Caki2 (cell line): ENCODE results near the gene TTC28. TPM values are rescaled to one million over a fixed set of nuclear protein-coding genes. Genes with fewer than 3 reads are reported as not detected.

Experiments used
- DNase-seq: peaks from one replicate; pipeline ENCODE4 v3.0.0-alpha.2; 2015; ENCODE audit warnings: low read depth
- in situ Hi-C: cut with HindIII; loops from 2 replicates; pipeline ENCODE4 v1.10.0; 2016; ENCODE audit warnings: low sequenced_read_pairs, low pct_unique_long_range_greater_than_20kb, mixed read lengths
- total RNA-seq: library from RNA; depleted of rRNA; stranded (reverse); fragments of >200 nt; shearing (Covaris generic); gene quantifications from 2 replicates; pipeline ENCODE4 v1.2.3, GENCODE V29; 2014; ENCODE audit warnings: low replicate concordance

The TTC28 gene
- total RNA-seq, 1 experiment from 2014 or later, result 9.8 TPM

DNA sequence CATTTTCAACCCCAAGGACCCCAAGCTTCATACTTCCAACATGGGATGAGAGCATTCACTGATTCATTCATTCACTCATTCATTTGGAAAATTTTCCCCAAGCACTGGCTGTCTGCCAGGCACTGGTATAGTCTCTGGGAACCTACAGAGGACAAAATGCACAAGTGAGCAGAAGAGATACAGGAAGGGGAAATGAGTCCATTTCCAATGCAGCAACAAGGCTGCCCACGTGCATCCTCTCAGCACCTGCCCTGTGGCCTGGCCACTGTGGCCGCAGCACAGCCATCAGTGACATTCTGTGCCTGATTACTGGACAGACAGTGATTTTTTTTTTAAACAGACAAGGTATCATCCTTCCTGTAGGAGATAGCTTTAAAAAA lies 664.6 kb downstream of the TTC28 start:
- in situ Hi-C loops, result no loop called here
- no peak for DNase-seq

DNA sequence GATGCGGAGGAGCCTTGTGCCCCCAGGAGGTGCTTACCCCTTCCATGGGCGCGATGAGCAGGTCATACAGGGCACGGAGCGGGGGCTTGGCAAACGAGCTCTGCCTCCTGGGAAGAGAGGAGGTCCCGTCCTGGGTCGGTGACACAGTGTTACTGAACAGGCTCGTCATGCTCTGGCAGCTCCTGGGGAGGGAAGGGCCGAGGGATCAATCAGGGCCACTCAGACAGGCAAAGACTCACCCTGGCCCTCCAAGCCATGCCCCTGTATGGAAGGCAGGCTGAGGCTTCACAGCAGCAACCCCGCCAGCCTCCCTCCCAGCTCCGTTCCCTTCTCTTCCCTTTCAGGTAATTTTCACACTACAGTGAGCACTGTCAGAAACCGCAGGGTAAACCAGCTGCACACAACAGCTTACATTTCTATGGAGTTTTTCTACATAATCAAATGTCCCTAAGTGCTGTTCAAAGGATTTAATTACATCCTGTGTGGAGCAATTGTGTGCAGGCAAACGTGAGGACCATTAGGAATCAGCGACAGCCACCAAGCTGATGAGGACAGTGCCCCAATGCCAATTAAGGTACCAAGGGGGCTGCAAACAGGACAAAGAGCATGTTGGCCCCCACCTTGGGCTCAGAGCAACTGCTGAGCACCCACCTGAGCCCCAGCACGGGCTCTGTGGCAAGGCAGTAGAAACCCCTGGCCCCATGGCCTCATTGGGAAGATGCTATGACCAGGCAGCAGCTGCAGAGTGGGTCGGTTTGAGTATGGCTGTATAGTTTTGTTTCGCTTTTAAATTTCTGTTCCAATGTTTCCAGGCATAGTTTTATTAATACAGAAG lies 665.2 kb downstream of the TTC28 start:
- in situ Hi-C loops, result no loop called here
- no peak for DNase-seq

DNA sequence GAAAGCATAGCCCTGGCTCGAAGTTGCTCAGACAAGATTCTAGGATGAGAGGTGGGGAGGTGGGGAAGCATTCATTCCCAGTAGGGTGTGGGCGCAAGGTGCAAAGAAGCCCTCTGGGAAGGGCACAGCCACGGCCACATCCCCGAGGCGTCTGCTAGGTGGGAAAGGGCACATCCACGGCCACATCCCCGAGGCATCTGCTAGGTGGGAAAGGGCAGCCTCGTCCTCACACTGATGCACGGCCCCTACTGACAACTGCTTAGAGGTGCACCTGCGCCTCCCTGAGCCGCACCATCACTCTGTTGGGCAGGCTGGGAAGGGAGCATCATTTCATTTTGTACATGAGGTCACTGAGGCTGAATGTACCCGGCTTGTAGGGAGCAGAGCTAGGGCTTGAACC lies 666.0 kb downstream of the TTC28 start:
- in situ Hi-C loops, result no loop called here

GRCh38 chr22:28012832-28013460 lies 666.7 kb downstream of the TTC28 start:
- in situ Hi-C loops, result no loop called here
- no peak for DNase-seq

More for the DNA sequence above, 666.0 kb downstream of the TTC28 start:
- DNase-seq, result no peak

DNA sequence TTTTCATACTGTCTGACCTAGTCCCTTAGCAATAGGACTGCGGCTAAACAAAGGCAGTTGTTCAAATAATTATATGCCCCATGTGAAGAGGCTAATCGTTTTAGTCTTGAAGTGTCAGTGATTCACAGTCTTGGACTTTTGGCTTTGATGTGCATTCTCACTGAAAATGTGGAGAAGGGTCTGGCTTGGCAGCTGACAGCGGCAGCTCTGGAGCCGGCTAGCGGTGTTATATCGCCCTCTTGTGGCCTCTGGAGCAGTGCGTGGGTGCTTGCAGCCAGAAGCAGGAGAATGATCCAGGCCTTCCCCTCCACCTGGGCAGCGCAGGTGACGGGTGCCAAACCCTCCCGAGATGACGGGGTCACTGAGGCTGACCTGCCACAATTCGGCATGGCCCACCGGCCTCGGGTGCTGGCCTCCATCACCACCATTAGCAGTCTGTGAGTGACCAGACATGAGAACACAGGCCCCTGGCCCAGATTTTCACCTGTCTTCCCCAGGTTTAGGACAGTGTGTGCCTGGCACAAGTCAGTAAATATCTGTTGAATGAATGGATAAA lies 670.3 kb downstream of the TTC28 start:
- in situ Hi-C loops, result no loop called here
- DNase-seq, result peak; percentile 60

DNA sequence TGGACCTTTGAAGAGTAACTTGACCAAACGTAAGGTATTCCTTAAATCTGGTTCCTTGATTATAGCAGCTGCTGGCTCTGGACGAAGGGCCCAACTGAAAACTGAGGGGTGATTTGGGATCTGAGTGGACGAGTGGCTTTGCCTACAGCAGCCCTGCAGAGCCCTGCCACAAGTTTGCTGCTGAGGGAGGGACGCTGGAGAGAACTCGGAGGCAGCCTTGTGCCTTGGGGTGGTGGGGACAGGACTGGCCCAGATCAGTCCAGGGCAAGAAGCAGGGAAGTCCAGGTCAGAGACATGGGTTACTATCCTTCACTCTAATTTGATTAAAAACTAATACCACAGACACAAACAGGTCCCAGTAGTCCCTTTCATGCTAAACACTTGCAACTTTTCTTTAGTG lies 671.0 kb downstream of the TTC28 start:
- in situ Hi-C loops, result no loop called here
- no peak for DNase-seq

GRCh38 chr22:28008056-28008455 lies 671.6 kb downstream of the TTC28 start:
- in situ Hi-C loops, result no loop called here
- DNase-seq, result no peak

GRCh38 chr22:28006271-28006670 lies 673.4 kb downstream of the TTC28 start:
- no peak for DNase-seq
- in situ Hi-C loops, result no loop called here

GRCh38 chr22:28005513-28005912 lies 674.1 kb downstream of the TTC28 start:
- in situ Hi-C loops, result no loop called here

GRCh38 chr22:28004021-28004420 lies 675.6 kb downstream of the TTC28 start:
- no peak for DNase-seq
- in situ Hi-C loops, result no loop called here

More at GRCh38 chr22:28005513-28005912, 674.1 kb downstream of the TTC28 start:
- no peak for DNase-seq

GRCh38 chr22:28002863-28003565 lies 676.6 kb downstream of the TTC28 start:
- in situ Hi-C loops, result no loop called here
- DNase-seq, result no peak

DNA sequence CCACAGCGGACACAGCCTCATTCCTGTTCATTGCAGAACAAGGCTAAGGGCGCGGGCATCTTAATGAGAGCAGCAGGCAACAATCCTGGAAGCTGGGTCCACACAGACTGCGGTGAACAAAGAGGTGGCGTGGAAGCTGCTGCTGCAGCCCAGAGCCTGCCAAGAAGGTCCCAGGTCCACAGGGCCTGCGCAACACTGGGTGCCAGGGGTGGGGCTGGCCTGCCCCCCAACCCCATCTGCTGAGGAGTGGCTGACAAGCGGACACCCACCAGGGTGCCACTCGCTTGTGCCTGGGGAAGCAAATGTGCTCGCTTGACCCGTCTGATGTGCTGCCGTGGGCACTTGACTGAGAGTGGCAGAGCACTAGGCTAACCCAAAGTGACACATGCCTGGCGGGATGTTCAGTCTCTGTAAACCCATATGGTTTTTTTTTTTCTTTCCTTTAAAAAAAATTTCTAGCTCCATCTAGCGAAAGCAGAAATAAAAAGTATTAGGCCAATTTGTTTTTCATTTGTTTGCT lies 677.4 kb downstream of the TTC28 start:
- DNase-seq, result no peak
- in situ Hi-C loops, result no loop called here

DNA sequence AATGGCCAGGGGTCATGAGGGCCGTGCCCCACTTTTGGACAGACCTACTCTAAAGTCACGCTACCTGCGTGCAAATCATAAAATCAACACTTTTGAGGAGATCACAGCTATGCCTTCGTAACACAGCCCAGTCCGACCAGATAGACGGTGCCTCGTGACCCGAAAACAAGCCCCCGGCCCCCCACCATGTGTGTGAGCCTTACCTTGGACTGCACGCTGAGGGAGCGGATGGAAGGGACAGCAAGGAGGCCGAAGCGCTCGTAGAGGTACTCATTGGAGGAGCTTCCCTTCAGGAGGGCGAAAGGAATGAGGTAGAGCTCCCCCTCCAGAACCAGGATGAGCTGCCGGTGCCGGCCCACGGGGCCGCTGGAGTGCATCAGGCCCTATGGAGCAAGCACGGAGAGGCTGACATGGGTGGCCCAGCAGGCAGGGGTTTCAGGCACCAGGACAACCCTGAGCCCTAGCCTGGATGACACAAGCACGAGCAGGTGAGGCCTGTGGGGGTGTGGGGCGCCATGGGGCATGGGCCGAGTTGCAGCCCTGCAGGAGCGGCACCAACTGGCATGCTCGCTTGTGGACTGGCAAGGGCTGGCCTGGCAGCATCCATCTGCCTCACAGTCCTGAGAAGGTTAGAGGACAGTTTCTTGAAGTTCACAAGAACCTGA lies 678.3 kb downstream of the TTC28 start:
- in situ Hi-C loops, result no loop called here
- DNase-seq, result no peak

DNA sequence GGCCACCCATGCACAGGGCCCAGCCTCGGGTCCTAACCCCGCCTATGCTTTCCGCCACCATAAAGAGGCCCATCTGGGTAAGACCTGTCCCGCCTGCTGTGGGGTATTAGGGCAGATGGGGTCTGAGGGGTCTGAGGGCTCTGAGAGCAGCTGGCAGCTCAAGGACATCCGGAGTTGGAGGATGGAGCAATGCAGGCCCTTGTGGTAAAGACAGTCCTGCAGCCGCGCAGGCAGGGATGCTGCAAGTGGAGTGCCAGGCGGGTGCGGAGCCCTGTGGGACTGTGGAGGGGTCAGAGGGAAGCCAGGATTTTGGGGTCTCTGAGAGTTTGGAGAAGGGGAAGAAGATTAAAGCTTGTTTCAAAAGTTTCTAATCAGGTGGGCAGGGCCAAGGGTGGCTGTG lies 679.3 kb downstream of the TTC28 start:
- in situ Hi-C loops, result no loop called here
- DNase-seq, result no peak

GRCh38 chr22:27999876-28000275 lies 679.8 kb downstream of the TTC28 start:
- DNase-seq, result no peak
- in situ Hi-C loops, result no loop called here

- DNase-seq, result no peak
- in situ Hi-C loops, result no loop called here
These were observed 680.9 kb downstream of the TTC28 start for GRCh38 chr22:27998511-27999410.

DNA sequence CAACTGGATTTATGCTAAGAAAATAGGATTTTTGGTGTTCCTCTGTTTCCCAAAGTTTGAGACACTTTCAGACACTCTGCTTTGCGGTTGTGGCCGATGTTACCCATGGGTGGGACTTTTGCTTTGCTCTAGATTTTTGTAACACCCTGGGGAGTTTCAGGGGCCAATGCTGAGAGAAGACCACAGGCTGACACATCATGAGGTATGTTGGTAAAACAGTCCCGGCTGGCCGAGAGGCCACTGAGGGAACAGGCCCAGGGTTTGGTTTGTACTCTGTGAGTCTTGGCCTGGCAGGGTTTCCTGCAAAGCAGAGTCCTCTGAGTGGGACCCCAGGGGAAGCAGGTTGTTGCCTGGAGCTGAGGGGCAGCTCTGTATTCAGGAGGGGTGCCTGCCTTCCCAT lies 682.1 kb downstream of the TTC28 start:
- in situ Hi-C loops, result no loop called here
- no peak for DNase-seq
